ENCODE measurements around the gene MYBPC1. TPM values are rescaled to one million over a fixed set of nuclear protein-coding genes. Genes with fewer than 3 reads are reported as not detected.
"Not testable (repeated sequence)": the region's sequence is repeated elsewhere in the genome, so short reads cannot be mapped to it uniquely, and the experiment has no call there.

Gene MYBPC1, protein sequence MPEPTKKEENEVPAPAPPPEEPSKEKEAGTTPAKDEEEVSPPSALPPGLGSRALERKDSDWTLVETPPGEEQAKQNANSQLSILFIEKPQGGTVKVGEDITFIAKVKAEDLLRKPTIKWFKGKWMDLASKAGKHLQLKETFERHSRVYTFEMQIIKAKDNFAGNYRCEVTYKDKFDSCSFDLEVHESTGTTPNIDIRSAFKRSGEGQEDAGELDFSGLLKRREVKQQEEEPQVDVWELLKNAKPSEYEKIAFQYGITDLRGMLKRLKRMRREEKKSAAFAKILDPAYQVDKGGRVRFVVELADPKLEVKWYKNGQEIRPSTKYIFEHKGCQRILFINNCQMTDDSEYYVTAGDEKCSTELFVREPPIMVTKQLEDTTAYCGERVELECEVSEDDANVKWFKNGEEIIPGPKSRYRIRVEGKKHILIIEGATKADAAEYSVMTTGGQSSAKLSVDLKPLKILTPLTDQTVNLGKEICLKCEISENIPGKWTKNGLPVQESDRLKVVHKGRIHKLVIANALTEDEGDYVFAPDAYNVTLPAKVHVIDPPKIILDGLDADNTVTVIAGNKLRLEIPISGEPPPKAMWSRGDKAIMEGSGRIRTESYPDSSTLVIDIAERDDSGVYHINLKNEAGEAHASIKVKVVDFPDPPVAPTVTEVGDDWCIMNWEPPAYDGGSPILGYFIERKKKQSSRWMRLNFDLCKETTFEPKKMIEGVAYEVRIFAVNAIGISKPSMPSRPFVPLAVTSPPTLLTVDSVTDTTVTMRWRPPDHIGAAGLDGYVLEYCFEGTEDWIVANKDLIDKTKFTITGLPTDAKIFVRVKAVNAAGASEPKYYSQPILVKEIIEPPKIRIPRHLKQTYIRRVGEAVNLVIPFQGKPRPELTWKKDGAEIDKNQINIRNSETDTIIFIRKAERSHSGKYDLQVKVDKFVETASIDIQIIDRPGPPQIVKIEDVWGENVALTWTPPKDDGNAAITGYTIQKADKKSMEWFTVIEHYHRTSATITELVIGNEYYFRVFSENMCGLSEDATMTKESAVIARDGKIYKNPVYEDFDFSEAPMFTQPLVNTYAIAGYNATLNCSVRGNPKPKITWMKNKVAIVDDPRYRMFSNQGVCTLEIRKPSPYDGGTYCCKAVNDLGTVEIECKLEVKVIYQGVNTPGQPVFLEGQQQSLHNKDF
- not detected in 2 replicates for total RNA-seq

DNA sequence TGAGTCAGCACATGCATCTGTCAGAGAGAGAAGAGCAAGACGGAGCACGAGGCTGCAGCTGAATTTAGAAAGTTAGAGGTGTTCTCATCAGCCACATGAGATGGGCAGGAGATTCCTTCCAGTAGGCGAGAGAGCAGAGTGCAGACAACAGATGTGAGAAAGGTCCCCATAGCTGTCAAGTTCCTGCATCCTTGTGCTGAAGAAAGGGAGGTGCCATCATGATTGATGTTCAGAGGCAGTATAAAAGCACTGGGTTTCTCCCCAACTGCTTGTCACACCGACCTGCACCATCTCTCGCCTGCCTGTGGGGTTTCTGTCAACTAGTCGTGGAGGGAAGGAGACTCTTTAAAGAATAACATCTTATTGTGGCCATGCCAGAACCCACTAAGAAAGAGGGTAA, at the start of gene MYBPC1:
Gene MYBPC1 (plus strand): TSS at position 272 of the 400 bp plus-strand sequence. CDS start 100 bp downstream, at position 372.
- intact Hi-C loops (cut with micrococcal nuclease), result no loop called here

DNA sequence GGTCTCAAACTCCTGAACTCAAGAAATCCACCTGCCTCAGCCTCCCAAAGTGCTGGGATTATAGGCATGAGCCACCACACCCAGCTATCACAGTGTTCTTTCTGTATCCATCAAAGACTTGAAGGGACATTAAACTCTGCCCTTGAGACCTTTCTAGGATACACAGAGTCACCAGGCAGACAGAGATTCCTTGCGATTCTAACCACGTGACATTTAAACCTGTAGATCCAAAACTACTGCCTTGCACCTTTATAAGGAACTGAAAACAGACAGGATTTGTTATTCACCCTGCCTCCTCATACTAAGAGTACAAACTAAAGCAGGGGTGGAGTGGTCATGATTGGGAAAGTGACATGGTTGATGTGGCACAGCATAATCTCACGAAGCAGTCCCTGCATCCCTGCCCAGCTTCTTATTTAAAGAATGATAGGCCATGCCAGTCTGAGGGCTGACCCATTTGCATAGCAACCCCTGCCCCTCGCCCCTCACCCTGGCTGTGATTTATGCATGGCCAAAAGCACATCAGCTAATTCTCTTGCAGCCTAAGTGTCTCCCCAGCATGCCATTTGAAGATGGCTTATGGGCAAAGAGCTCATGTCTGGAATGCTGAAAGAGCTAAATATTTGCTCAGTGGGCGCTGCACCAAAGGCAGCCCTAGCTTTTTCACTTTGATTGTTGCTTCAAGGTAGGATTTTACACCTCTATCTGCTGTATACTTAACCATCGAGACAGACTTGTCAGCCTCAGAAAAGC, 43.2 kb upstream of the MYBPC1 start:
- intact Hi-C loops (cut with micrococcal nuclease), result no loop called here

DNA sequence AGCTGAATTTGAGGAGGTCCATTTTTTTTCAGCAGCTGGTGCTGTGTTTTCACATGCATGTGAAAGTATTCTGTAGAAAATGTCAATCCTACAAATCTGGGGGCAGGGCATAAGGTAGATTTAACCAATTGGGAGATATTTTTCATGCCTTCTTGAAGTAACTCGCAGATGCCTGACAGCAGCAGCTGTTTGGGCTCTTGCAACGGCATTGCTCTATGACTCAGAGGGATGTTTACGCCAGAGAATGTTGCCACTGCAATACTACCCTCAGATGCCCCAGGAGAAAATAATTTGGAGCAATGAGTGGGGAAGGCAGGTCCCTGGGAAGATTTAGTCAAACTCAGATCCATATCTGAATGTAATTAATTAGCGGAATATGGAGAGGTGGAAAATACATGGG, 42.5 kb upstream of the MYBPC1 start:
- intact Hi-C loops (cut with micrococcal nuclease), result no loop called here

GRCh38 chr12:101557094-101557493, 37.7 kb upstream of the MYBPC1 start:
- intact Hi-C loops (cut with micrococcal nuclease), result no loop called here

- intact Hi-C loops (cut with micrococcal nuclease), result not testable (repeated sequence)
Observed at GRCh38 chr12:101558726-101559125, 36.0 kb upstream of the MYBPC1 start.

DNA sequence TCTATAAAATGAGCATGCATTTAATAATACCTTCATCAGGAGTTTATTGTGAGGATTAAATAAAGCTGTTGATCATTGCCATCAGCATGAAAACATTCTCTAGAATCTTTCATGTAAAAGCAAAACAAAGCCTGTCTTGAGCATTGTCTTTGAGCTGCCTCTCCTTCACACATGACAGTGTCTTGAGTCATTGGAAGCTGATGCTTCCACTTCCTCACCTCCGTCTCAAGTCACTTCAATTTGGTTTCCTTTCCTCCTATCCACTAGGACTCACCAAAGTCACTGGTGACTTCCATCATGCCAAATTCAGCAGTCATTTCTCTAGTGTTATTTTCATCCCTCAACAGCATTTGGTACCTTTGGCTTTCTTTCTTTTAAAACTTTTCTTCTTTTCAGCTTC, 31.6 kb upstream of the MYBPC1 start:
- intact Hi-C loops (cut with micrococcal nuclease), result no loop called here

DNA sequence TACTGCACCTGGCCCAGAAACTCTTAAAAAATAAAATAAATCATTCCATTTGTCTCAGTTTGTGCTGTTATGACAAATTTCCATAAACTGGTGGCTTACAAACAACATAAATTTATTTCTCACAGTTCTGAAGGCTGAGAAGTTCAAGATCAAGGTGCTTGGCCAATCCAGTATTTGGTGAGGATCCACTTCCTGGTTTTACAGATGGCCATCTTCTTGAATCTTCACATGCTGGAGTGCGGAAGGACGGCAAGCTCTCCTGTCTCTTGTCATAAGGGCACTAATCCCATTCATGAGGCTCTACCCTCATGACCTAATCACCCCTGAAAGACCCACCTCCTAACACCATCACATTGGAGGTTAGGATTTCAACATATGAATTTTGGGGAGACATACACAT, 29.9 kb upstream of the MYBPC1 start:
- intact Hi-C loops (cut with micrococcal nuclease), result no loop called here

- intact Hi-C loops (cut with micrococcal nuclease), result no loop called here
Observed at GRCh38 chr12:101566318-101566717, 28.5 kb upstream of the MYBPC1 start.

DNA sequence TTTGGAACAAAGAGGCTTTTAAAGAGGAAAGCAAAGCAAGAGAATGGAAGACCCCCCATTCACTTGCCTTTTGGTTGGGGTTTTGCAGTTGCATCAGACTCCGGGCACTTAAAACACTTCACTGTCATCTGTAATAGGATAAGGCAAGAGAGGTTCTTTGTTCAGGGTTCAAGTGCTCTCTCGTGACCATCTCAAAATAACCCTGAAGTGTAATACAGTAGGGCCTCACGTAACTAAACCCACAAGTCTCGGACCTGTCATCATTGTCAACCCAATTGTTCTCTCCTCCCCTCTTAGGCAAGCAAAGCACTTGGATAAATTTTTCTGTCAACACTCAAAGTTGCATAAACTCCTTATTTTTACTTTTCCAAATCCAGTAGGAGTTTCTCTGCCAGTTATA, 26.9 kb upstream of the MYBPC1 start:
- intact Hi-C loops (cut with micrococcal nuclease), result no loop called here

- intact Hi-C loops (cut with micrococcal nuclease), result loop anchor here (2.0 kb wide), 1 partner anchor 189 kb away; no protein-coding TSS in a partner anchor
Observed at GRCh38 chr12:101570047-101570446, 24.7 kb upstream of the MYBPC1 start.

DNA sequence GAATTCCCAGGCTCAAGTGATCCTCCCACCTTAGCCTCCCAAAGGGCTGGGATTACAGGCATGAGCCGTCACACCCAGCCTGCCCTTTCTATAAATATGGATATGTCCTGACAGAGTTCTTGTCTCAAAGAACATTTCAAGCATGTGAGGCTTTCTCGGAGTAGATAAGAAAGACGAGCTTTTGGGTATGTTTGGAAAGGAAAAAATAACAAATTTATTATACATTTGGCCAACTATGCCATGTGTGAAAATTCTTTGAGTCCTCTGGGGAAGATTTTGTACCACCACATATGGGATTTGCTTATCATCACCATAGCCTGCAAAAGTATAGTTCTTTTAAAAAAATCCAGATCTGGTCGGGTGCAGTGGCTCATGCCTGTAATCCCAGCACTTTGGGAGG, 23.7 kb upstream of the MYBPC1 start:
- intact Hi-C loops (cut with micrococcal nuclease), result loop anchor here (2.0 kb wide), 1 partner anchor 188 kb away; no protein-coding TSS in a partner anchor

GRCh38 chr12:101573743-101574142, 21.0 kb upstream of the MYBPC1 start:
- intact Hi-C loops (cut with micrococcal nuclease), result no loop called here

GRCh38 chr12:101578417-101578816, 16.4 kb upstream of the MYBPC1 start:
- intact Hi-C loops (cut with micrococcal nuclease), result no loop called here

DNA sequence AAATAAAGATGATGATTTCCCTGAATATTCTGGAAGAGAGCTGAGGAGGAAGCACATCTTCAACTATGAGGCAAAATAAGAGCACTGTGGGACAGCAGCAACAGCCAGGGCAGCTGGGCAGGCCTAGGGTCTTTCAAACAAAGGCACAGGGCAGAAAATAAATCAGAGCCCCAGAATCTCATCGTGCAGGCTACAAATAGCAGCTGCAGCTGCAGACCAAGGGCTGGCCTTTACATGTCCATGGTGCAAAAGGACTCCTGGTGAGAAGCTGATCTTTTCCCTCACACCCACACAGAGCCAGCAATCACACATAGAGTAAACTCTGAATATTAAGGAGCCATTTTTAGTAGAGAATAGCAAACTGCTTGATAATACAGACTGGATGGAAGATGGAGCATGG, 13.6 kb upstream of the MYBPC1 start:
- intact Hi-C loops (cut with micrococcal nuclease), result no loop called here

DNA sequence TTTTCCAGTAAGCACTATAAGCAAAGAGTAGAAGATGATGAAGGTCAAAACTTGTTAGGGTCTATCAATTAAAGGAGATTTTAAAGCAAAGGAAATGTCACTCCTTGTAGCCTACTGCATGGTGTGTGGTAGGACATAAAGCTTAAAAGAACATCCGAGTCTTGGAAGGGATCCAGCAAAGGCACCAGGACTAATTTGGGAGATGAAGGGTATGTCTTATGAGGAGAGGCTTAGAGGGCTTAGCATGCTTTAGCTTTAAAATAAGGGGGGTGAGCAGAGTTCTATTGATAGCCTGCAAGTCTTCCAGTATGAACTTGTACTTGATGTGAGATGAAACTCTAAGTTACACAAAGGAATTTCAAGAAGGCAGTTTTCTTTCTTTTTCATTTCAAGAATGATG, 11.8 kb upstream of the MYBPC1 start:
- intact Hi-C loops (cut with micrococcal nuclease), result no loop called here

GRCh38 chr12:101590383-101590782, 4.4 kb upstream of the MYBPC1 start:
- intact Hi-C loops (cut with micrococcal nuclease), result no loop called here

GRCh38 chr12:101591781-101592180, 3.0 kb upstream of the MYBPC1 start:
- intact Hi-C loops (cut with micrococcal nuclease), result no loop called here

GRCh38 chr12:101592448-101592847, 2.3 kb upstream of the MYBPC1 start:
- intact Hi-C loops (cut with micrococcal nuclease), result no loop called here

- intact Hi-C loops (cut with micrococcal nuclease), result no loop called here
Observed at GRCh38 chr12:101592921-101593320, 1.9 kb upstream of the MYBPC1 start.

- intact Hi-C loops (cut with micrococcal nuclease), result no loop called here
Observed at GRCh38 chr12:101596172-101596571, 1.4 kb downstream of the MYBPC1 start.

DNA sequence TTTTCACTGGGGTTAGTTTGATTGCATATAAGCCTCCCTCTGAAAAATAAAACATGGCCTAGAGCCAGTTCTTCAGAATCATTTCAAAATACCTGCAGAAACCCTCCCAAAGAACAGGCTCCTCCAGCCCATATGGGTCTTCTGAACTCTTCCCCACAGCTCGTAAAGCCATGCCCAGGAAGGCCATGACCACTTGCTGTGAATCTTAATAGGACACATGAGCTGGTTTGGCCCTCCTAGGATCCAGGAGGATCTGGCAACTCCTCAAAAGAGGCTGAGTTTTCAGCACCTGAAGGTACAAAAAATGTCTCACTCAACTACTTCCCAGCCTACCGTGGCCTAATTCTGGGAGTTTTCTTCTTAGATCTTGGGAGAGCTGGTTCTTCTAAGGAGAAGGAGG, 2.4 kb downstream of the MYBPC1 start:
- intact Hi-C loops (cut with micrococcal nuclease), result no loop called here
